D721Med (cell line): ENCODE data around the gene ST3GAL4.

ENCODE experiments used
- DNase-seq: peaks from one replicate; pipeline ENCODE4 v3.0.0; 2011; ENCODE audit warnings: low spot score; ENCODE audit not compliant: insufficient read length
- FAIRE-seq: peaks from 2 replicates; lab custom pipeline; 2011; peaks lifted over from hg19 to GRCh38; lab: Jason Lieb, UNC
- TF ChIP-seq, protein P1 (sequence below): IDR thresholded peaks from 2 replicates; pipeline ENCODE4 v1.5.1; 2012; ENCODE audit warnings: mild to moderate bottlenecking, control low read depth; ENCODE audit not compliant: insufficient read depth; ENCODE audit errors: missing control alignments

ST3GAL4 gene

DNA sequence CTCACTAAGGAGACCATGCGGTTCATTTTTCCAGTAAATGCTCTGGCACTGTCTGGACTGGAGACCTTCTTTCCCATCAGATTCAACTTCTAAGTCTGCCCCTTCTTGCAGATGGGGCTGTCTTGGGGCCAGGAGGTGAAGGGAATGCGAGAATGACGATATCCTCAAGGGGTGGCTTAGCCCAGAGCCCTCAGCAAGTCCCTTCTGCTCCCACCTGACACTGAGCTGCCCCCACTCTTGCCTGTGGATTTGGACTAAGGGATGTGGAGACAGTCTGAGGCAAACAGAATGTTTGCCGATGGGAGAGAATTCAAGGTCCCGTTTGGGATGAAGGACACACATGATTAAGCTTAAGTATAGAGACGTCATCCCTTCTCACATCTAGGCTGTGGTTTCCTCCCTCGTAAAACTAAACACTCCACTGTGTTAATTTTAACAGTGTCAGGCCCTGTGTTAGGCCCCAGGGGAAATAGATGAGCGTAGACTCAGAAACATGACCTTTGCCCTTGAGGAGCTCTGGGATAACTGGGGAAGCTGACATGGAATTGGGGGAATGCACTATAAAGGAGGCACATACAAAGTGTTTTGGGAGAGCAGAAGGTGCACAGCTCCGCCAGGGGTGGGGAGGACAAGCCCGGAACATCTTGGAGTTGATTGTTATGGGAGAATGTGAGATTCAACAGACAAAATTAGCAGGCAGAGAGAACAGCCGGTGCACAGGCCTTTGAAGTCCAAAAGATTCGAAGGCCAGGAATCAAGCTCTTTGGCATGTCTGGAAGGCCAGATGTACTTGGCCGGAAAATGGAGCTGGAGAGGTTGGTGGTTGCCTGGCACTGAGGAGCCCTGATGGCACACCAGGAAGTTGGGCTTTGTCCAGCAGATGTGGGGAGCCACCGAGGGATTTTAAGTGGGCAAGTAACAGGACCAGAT lies 71.6 kb downstream of the ST3GAL4 start:
- DNase-seq: no peak
- TF ChIP-seq, protein P1, sequence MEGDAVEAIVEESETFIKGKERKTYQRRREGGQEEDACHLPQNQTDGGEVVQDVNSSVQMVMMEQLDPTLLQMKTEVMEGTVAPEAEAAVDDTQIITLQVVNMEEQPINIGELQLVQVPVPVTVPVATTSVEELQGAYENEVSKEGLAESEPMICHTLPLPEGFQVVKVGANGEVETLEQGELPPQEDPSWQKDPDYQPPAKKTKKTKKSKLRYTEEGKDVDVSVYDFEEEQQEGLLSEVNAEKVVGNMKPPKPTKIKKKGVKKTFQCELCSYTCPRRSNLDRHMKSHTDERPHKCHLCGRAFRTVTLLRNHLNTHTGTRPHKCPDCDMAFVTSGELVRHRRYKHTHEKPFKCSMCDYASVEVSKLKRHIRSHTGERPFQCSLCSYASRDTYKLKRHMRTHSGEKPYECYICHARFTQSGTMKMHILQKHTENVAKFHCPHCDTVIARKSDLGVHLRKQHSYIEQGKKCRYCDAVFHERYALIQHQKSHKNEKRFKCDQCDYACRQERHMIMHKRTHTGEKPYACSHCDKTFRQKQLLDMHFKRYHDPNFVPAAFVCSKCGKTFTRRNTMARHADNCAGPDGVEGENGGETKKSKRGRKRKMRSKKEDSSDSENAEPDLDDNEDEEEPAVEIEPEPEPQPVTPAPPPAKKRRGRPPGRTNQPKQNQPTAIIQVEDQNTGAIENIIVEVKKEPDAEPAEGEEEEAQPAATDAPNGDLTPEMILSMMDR: no peak
- no peak for FAIRE-seq

DNA sequence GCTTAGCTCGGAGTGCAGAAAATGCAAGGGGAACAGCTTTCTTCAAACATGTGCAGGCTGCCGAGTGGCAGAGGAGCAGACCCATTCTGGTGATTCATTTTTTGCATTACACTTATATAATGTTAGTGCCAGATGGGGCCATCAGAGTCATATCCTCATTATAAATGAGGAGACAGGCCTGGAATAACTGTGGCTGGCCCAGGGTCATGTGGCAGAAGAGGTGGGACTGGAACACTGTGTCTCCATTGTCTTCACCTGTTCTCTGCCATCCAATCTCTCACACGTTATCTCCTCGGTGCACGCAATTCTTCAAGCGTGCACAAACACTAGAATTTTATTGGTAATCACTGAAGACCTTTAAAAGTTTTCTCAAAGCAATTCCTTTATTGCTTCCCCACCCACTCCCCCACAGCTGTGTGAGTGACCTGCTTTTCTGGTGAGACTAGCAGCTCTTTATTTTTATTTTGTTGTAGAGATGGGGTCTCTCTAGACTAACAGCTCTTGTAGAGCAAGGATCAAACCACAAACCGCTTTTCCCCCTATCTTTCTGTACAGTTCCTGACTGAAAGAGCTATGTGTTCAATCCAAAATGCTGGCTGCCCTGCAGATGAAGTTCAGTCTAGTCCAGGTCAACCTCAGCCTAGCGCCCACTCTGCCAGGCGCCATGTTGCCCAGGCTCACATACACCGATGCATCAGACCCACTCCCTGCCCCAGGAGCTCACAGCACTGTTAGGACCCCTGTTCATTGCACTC lies 75.3 kb downstream of the ST3GAL4 start:
- TF ChIP-seq, protein P1: no peak
- no peak for DNase-seq
- FAIRE-seq: no peak

DNA sequence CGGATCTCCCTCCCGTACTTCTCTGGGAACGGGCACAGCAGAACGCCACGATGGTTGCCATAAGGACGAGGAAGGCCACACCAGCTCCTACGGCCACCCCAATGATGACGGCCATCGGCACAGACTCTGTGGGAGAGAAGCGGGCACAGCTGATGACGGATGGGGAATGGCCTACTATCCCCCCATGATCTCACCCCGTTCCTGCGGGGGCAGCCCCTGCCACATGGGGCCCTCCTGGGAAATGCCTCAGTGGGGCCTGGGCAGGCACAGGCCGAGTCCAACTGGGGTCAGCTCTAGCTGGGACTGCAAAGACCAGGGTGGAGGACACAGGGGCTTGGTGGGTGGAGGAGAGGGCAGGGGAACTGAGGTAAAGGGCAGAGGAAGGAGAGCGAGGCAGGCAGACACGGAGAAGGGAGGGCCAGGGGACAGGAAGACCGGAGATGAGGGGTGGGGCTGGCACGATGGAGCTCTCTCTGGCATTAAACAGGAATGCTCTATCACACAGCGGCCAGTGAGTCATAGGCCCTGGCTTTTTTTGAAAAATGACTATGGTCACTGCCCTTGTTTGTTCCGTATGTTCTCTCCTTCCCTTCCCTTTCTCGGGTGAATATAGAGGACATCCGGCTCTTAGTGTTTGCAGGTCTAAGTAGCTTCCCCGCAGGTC lies 76.0 kb downstream of the ST3GAL4 start:
- no peak for FAIRE-seq
- DNase-seq: no peak
- TF ChIP-seq, protein P1: no peak

DNA sequence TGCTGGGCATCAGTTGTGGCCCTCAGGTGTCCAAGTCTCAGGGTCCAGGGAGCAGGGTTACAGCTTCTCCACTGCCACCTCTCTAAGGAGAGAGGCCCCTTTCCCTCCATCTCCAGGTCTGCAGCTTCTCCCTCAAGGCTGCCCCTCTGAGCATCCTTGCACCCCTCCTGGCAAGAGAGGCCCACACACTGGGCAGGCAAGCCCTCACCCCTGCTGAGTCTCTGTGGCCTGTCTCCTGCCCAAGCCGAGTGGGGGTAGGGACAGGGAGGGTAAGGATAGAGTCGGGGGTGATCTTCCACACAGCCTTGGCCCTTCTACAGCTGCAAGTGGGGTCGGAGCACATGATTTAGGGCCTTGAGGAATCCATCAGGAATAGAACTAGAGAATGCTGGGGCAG lies 76.6 kb downstream of the ST3GAL4 start:
- no peak for DNase-seq
- TF ChIP-seq, protein P1: no peak
- FAIRE-seq: no peak

DNA sequence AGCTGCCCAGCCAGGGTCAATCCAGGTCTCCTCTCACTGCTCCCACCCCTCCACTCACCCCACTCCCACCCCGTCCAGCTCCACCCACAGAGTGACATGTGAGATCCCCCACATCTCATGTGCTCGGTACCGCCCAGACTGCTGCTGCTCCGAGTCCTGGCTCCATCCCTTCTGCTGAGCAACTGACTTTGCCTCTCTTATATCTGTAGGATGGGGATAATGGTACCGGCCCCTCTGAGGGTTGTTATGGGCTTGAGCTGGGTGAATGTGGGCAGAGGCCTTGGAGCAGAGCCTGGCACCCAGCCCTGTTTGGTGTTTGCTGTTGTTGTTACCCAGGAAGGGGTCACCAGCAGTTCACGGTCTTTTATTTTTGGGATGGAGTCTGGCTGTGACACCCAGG lies 77.0 kb downstream of the ST3GAL4 start:
- DNase-seq (no peak), FAIRE-seq (no peak)
- TF ChIP-seq, protein P1: no peak

DNA sequence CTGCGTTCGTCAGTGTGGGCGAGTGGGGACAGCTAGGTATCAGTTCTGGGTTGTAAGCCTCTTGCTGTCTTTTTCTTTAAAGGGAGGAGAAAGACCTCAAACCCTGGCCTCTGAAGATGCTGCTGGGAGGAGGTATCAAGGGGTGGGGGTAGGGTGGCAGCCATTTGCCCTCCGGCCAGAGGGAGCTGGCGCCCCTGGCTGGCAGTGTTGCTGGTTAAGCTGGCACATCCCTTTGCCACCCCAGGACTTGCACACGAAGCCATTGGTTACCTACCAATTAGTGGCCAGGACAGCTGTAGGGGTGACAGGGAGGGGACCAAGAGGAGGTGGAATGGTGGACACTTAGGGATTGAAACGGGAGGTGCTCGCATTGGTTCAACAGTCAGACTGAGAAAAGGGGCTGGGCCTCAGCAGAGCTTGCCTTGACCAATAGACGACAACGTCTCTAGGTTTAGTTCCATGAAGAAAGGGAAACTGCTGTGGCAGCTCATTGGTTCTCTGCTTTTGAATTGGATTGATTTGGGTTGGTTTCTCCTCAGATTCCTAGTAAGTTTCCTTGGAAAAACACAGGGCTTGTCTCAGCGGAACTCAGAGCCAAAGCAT lies 77.9 kb downstream of the ST3GAL4 start:
- FAIRE-seq: no peak
- TF ChIP-seq, protein P1: no peak

More for the DNA sequence above, 77.9 kb downstream of the ST3GAL4 start:
- DNase-seq: no peak
